ENCODE measurements around the gene GALT.
A peak's percentile ranks its signal among the peaks of the same experiment; 100 is the strongest.
"Not testable (repeated sequence)": the region's sequence is repeated elsewhere in the genome, so short reads cannot be mapped to it uniquely, and the experiment has no call there.

The GALT gene

DNA sequence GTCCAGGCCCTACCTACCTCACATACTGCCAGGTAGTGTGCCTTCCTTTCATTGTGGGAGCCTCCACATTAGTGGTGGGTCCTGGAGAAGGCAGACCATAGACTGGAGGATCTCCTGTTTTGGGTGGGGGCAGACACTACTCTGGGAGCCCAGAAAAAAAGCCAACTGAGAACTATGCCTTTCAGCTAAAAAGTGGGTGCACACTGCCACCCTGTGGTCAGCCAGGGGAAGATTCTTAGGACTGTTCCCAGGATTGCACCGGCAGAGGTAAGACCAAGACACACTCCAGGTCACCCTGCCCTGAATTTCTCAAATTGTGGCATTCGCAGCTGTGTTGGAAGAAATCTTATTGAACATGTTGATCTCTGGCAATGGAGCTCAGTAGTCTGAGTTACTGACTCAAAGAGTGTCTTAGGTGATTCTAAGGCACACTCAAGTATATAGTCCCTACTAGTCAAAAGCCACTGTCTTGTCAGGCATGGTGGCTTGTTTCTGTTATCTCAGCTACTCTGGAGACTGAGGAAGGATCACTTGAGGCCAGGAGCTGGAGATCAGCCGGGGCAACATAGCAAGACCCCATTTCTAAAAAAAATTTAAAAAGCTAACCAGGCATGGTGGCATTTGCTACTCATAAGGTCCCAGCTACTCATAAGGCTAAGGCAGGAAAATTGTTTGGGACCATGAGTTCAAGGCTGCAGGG is 12.5 kb upstream of the GALT start:
- no peak overlapping the region for H3K4me3 ChIP-seq (ENCODE audit: control insufficient read depth, low read depth, low read length)
- TF ChIP-seq, protein P1, sequence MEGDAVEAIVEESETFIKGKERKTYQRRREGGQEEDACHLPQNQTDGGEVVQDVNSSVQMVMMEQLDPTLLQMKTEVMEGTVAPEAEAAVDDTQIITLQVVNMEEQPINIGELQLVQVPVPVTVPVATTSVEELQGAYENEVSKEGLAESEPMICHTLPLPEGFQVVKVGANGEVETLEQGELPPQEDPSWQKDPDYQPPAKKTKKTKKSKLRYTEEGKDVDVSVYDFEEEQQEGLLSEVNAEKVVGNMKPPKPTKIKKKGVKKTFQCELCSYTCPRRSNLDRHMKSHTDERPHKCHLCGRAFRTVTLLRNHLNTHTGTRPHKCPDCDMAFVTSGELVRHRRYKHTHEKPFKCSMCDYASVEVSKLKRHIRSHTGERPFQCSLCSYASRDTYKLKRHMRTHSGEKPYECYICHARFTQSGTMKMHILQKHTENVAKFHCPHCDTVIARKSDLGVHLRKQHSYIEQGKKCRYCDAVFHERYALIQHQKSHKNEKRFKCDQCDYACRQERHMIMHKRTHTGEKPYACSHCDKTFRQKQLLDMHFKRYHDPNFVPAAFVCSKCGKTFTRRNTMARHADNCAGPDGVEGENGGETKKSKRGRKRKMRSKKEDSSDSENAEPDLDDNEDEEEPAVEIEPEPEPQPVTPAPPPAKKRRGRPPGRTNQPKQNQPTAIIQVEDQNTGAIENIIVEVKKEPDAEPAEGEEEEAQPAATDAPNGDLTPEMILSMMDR (IDR thresholded peaks at IDR 0.05; ENCODE audit: control insufficient read depth, insufficient read depth, low read depth, low read length, missing control alignments), result peak; percentile 76
- peak; percentile 21 for DNase-seq (ENCODE audit: low read depth)

GRCh38 chr9:34634551-34635248 is 11.8 kb upstream of the GALT start:
- no peak overlapping the region for H3K4me3 ChIP-seq (ENCODE audit: control insufficient read depth, low read depth, low read length)
- TF ChIP-seq, protein P1 (IDR thresholded peaks at IDR 0.05; ENCODE audit: control insufficient read depth, insufficient read depth, low read depth, low read length, missing control alignments), result no peak
- no peak for DNase-seq (ENCODE audit: low read depth)

DNA sequence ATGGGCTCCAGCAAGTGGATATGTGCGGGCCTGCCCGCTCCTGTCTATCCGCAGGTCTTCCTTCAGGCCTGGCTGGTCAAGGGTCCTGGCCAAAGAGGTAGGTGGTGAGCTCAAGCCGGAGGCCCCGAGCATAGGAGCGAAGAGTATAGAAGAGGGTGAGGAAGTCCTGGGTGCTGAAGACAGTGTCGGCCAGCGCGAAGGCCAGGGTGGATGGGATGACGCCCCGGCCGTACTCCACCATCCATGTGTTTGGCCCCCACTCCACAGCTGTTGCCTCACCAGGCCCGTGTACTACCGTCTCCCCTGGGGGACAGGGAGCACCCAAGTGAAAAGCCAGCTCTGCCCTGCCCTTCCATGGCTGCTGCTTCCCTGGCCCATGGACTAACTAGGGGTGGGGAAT is 10.9 kb upstream of the GALT start:
- no peak overlapping the region for H3K4me3 ChIP-seq (ENCODE audit: control insufficient read depth, low read depth, low read length)
- TF ChIP-seq, protein P1 (IDR thresholded peaks at IDR 0.05; ENCODE audit: control insufficient read depth, insufficient read depth, low read depth, low read length, missing control alignments), result no peak
- DNase-seq (ENCODE audit: low read depth), result no peak

- TF ChIP-seq, protein P1 (IDR thresholded peaks at IDR 0.05; ENCODE audit: control insufficient read depth, insufficient read depth, low read depth, low read length, missing control alignments), result no peak
- DNase-seq (ENCODE audit: low read depth), result no peak
- peak overlapping the region; percentile 93 for H3K4me3 ChIP-seq (ENCODE audit: control insufficient read depth, low read depth, low read length)
Measured at GRCh38 chr9:34636791-34637355, 9.6 kb upstream of the GALT start.

DNA sequence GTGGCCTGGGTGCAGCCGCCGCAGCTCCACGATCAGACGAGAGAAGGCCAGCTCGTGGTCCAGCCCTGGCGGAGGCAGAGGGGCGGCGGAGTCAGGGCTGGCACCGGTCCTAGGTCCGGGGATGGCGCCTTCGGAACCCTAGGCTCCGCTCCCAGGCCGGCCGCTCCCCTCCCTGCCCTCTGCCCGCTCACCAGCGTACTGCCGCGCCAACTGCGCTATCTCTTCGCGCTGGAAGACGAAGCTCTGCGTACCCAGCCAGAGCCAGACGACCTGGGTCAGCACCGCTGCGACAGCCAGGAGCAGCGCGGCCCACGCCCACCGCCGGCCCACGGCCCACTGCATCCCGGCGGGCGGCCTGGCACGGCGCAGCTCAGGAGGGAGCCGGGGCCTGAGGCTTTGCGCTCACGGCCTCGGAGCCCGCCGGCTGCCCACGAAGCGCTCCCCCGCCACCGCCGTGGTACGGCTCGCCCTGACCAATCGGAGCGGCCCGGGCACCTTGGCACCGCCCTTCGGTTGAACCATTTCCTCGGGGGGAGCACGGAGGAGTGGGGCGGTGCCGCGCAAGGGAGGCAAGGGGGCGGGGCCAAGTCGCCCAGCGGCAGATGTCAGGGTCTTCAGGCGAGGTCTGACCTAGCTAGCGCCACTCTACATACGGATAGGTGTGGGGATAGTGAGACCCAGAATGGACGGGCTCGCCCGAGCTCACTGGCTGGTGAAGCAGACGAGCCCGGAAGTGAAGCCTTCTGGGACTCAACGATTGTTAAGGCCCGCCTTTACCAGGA is 8.9 kb upstream of the GALT start, which contains the start of gene SIGMAR1:
Gene SIGMAR1 (minus strand): TSS at position 432 of the 782 bp plus-strand sequence. CDS start 90 bp downstream, at position 342.
- peak within 1 kb of the TSS; percentile 93 for H3K4me3 ChIP-seq (ENCODE audit: control insufficient read depth, low read depth, low read length)
- TF ChIP-seq, protein P1 (IDR thresholded peaks at IDR 0.05; ENCODE audit: control insufficient read depth, insufficient read depth, low read depth, low read length, missing control alignments), result no peak
- peak; percentile 63 for DNase-seq (ENCODE audit: low read depth)

DNA sequence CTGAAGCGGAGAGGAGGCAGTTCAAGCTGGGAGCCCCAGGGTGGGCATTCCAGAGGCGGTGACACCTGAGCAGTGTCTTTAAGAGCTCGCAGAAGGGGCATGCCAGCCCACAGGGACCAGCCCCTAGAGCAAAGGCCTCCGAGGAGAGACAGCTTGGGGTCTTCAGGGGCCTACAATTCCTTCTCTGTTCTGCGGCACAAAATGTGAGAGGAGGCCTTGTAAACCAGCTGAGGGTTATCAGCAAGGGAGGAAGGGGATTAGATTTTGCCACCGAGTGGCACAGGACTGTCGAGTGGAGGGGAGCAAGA is 8.4 kb upstream of the GALT start:
- DNase-seq (ENCODE audit: low read depth), result no peak
- TF ChIP-seq, protein P1 (IDR thresholded peaks at IDR 0.05; ENCODE audit: control insufficient read depth, insufficient read depth, low read depth, low read length, missing control alignments), result no peak
- H3K4me3 ChIP-seq (ENCODE audit: control insufficient read depth, low read depth, low read length), result peak overlapping the region; percentile 93

DNA sequence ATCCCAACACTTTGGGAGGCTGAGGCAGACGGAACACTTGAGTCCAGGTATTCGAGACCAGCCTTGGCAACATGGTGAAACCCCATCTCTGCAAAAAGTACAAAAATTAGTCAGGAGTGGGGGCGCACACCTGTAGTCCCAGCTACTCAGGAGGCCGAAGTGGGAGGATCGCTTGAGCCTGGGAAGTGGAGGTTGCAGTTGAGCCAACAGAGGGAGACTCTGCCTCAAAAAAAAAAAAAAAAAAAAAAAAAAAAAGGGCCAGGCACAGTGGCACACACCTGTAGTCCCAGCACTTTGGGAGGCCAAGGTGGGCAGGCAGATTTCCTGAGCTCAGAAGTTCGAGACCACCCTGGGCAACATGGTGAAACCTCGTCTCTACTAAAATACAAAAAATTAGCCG is 7.2 kb upstream of the GALT start:
- H3K4me3 ChIP-seq (ENCODE audit: control insufficient read depth, low read depth, low read length); DNase-seq (ENCODE audit: low read depth): not testable (repeated sequence)

All from AG09309 (cell line).